Stimulated activated CD4-positive, alpha-beta T cell treated with anti-CD3 and anti-CD28 coated beads, Interleukin-2, amount 100 ng/mL, for 48 hours (primary cell): Measurements from ENCODE around the gene FAM210A.
"Not testable (repeated sequence)": the region's sequence is repeated elsewhere in the genome, so short reads cannot be mapped to it uniquely, and the experiment has no call there.

Experiments
- DNase-seq, 2 donors: peaks; one replicate each; pipeline ENCODE4 v3.0.0-alpha.2; 2020

FAM210A gene, protein sequence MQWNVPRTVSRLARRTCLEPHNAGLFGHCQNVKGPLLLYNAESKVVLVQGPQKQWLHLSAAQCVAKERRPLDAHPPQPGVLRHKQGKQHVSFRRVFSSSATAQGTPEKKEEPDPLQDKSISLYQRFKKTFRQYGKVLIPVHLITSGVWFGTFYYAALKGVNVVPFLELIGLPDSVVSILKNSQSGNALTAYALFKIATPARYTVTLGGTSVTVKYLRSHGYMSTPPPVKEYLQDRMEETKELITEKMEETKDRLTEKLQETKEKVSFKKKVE

DNA sequence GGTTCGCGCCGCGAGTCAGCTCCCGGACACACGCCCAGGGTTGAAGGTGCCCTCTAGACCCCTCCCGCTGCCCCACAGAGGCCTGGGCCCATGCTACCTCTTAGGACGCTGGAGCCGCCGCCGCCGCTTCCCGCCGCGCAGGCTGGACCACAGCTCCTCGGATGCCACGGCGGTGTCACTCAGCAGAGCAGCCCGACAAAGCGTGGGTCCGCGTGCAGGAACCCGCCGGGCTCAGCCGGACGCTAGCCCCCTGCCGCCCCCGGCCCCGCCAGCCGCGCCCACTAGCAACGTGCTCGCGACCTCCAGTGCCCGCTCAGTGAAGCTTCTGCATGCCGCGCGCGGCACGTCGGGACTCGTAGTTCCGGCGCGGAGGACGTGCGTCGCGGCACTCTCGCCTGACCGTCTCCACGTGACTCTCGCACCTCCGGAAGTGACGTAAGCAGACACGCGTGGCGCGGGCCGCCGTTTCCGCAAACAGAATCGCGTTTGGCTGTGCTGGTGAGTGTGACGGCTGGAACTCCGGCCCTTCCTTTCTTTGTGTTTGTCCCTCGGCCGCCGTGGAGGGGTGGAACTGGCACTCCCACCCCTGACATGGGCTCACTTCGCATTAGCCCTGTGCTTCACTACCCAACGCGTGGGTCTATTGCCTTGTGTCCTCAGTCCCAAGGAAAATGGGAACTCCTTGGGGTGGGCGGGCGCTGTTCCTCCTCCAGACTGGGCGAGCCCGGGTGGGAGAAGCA lies at the start of gene FAM210A, which contains the start of gene RNMT:
Gene FAM210A, minus strand, starts transcription at position 327 of the 740 bp plus-strand sequence. CDS start 44,481 bp downstream, outside the sequence.
Gene RNMT, plus strand, starts transcription at position 442 of the 740 bp plus-strand sequence. CDS start 4,845 bp downstream, outside the sequence.
- DNase-seq, result peak; percentile 86 to 89

DNA sequence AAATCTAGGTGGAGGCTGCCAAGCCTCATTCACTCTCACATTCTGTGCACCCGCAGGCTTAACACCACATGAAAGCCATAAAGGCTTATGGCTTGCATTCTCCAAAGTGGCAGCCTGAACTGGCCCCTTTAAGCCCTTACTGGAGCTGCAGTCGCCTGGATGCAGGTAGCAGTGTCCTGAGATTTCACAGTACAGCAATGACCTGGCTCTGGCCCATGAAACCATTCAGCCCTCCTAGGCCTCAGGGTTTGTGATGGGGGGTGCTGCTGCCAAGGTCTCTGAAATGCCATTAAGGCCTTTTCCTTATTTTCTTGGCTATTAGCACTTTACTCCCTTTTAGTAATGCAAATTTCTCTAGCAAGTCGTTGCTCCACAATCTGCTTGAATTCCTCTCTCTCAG lies 48.7 kb upstream of the FAM210A start:
- DNase-seq, result no peak

DNA sequence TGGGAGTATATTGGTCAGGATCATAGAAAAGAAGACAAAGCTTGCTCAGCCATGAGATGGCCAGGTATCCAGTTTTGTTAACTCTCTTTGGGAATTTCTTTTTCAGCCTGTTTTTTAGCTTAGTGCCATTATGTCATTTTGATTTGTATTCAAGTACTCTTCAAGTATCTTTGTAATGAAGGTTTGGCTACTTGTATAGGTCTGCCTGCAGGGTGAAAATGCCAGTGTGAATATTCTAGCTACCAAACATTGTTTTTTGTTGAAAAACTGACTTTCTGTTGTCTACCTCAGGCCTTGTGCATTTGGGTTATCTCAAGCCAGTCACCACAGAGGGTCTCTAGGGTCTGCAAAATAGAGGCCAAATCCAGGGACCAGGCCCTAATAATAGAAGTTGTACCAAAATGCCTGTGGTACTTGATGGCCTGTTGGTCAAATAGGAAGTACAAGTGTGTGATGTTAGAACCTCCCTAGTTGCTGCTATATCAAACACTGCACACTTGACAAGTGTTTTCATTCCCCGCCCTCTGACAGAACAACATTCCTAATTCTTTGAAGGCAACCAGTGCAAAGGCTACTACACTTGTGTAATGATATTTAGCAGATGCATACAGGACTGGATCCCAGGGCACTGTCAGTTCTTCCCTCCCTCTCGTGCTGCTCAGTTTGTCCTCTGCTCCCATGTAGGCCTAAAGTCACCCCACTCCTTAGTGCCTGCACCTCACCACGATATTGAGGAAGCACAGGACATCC lies 36.5 kb upstream of the FAM210A start:
- no peak for DNase-seq

GRCh38 chr18:13760047-13760446 lies 33.7 kb upstream of the FAM210A start:
- DNase-seq, result no peak

- no peak for DNase-seq
Measured at GRCh38 chr18:13758622-13759021, 32.3 kb upstream of the FAM210A start.

DNA sequence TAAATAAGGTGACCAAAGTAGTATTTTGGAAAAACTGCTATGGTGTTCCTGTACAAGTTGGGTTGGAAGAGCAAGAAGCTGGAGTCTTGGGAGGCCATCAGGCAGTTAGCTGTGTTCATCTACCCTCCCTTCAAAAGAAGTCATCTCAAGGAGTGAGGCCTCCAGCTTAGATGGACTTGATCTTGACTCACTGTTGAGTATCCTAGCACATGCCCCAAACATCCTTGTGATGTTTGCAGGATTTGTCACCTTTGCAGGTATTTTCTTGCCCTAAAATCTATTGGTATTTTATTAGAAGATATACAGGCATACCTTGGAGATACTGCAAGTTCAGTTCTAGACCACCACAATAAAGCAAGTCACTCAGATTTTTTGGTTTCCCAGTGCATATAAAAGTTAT lies 30.3 kb upstream of the FAM210A start:
- no peak for DNase-seq

DNA sequence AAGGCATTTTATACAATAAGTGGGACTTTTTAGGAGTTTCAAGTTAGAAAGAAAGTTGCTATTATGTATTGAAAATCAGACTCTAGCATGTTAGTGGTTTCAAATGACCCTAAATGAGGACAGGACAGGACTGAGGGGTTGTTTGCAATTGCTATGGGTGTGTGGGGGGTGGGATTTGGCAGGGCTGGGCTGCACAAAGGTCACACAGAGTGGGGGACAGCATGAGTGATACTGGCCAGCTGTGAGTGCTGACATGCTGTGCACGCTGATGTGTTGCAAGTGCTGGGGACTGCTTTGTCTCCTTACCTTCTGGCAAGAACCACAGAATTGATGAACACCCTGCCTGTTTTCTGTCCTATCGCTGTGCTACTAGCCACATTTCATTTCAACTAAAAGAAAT lies 29.9 kb upstream of the FAM210A start:
- DNase-seq, result no peak

GRCh38 chr18:13751599-13751998 lies 25.2 kb upstream of the FAM210A start:
- DNase-seq, result not testable (repeated sequence)

DNA sequence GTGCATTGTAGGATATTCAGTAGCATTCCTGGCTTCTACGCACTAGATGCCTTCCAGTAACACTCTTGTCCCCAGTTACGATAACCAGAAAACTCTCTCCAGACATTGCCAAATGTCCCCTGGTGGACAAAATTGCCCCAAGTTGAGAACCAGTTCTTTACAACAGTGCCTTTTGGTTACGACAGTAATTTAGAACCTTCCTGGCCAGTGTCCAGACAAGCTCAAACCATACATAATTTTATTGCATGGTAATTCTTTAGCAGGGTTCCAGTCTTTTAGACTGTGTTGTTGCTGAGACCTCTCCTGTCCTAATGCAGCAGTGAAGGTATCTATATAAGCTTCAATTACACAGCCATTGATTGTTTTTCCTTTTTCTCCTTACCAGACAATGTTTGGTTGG lies 20.3 kb upstream of the FAM210A start:
- no peak for DNase-seq

DNA sequence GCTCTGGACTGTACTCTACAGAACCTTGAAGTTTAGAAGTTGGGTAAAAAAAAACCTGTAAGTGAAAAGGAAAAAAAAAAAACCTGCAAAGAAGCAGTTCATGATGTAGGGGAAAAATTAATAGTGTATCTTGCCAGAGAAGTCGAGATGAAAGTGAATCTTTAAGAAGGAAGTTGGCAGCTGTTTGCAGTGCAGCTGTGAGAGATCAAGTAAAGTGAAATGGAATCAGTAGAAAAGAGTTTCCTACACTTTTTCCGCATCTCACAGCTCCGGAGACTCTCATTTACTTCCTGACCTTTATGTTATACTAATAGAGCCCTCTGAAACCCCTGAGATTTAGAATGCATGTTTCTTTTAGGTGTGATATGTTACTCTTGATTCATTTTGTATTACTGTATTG lies 19.3 kb upstream of the FAM210A start:
- no peak for DNase-seq

GRCh38 chr18:13735681-13736080 lies 9.3 kb upstream of the FAM210A start:
- no peak for DNase-seq

DNA sequence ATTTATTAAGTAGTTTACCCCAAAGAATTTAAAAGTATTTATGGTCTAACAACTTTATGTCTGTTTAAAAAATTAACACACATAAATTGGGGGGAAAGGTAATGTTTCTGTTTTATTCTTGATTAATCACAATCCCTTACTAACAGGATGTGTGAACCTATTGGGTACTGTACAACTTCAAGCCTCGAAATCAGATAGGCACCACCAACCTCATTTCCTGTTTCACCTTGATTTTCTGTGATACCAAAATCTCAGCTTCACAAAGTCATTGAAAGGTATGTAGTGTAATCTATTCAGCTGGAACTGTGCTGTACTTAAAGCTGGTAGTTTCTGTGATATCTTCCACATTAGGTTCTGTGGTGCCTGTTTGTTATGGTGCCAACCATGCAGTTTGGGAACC lies 4.1 kb upstream of the FAM210A start:
- DNase-seq, result no peak

DNA sequence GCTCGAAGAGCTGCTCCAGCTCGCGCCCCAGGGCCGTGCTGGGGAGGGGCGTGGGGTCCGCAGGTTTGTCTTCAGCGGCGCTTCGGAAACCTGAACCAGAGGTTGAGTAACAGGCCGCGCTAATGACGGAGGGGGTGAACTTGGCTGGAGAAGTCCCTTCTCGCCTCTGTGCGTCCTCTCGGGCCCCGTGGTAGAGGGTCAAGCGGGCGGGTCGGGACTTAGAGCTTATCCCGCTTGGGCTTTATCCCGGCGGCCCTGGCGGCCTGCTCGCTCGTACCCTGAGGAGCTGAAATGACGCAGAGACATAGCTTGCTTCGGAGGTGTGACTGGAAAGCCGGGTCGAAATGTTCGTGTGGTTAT lies 594 bp upstream of the FAM210A start:
- peak in 1 of 2 donors; percentile 14 for DNase-seq

- no peak for DNase-seq
Measured at GRCh38 chr18:13725566-13726231, 659 bp downstream of the FAM210A start.

- DNase-seq, result no peak
Measured at GRCh38 chr18:13720847-13721246, 5.5 kb downstream of the FAM210A start.

- DNase-seq, result no peak
Measured at GRCh38 chr18:13720123-13720522, 6.2 kb downstream of the FAM210A start.

DNA sequence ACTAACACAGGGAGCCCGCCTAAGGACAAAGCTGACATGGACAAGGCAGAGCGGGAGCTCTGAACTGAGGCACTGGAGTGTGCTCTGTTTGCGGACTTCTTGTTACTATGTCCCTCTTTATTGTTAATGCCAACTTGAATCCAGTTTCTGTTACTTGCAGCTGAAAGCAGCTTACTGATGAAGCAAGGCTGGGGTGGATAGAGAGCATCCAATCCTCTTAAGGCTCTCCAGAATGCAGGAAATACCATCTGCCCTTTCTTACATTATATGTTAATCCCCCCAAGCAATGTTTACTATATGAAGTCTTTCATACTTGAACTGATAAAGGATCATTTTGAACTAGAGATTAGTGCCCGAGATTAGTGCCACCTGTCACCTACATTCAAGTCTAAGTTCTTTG lies 9.4 kb downstream of the FAM210A start:
- no peak for DNase-seq

DNA sequence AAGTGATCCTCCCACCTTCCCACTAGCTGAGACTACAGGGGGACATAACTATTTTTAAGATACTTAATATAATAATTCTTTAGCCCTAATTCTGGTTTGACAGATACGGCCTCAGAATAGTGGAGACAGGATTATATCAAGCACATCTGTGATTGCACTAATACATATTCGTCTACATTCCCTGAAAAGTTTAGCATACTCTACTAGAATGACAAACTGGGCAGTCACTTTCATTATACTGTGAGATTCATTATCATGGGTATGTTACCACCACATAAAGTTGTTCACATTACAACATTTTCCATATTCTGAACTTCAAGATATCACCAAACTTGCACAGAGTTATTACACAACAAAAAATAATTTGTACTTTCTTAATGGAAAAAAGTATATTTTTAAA lies 11.0 kb downstream of the FAM210A start:
- DNase-seq, result no peak

DNA sequence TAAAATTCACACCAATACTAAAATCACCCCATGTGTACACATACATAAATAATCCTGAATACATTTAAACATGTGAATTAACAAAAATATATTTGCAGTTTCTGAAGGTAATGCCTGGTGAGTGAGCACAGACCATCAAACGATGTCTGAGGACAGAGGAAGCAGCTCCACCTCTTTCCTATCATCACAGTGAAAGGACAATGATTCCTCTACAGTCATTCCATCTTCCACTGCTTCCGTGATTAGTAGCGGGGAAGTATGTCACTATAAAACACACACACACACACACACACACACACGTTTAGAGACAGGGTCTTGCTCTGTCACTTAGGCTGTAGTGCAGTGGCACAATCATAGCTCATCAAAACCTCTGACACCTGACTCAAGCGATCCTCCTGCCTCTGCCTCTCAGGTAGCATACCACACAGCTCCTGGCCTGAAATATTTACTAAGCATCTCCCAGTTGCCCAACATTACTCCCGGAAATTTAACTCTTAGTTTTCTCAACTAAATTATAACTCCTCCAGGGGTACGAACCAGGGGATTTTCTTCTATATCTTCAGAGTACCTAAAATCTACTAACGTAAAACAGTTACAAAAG lies 12.8 kb downstream of the FAM210A start:
- no peak for DNase-seq

GRCh38 chr18:13712400-13713131 lies 13.8 kb downstream of the FAM210A start:
- DNase-seq, result no peak

GRCh38 chr18:13710414-13710831 lies 15.9 kb downstream of the FAM210A start:
- DNase-seq, result no peak

GRCh38 chr18:13703899-13704298 lies 22.5 kb downstream of the FAM210A start:
- DNase-seq, result no peak
